NT2/D1 (cell line): Measurements from ENCODE around the gene KREMEN1.

Source experiments
- SUZ12 ChIP-seq: IDR thresholded peaks from 2 replicates; pipeline ENCODE4 v1.6.1; 2011; ENCODE audit not compliant: insufficient read length, insufficient read depth; ENCODE audit errors: extremely low read depth
- YY1 ChIP-seq: IDR thresholded peaks from 2 replicates; pipeline ENCODE4 v1.6.1; 2011; ENCODE audit not compliant: insufficient read length, insufficient read depth
- ZNF274 ChIP-seq: IDR thresholded peaks from 2 replicates; pipeline ENCODE4 v1.6.1; 2011; ENCODE audit warnings: mild to moderate bottlenecking, low read depth, low read length

DNA sequence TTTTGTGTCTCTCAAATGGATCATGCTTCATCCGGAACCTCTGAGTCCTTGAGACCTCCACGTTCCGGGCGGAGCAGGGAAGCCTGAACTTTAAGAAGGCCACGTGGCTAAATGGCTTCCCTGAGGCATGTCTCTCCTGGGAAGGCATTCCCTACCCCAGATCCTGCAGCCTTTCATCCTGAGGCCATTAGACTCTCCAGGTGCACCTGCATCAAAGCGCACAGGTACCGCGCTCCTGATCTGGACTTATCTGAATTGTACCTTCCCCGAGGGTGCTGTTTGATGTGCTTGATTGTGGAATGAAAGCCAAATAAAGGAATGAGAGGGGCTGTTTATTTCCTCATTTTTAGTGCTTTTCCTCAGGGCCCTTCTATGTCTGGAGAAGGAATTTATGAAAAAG is 33.7 kb upstream of the KREMEN1 start:
- no peak for TF ChIP-seq YY1
- TF ChIP-seq ZNF274, result no peak
- TF ChIP-seq SUZ12, result no peak
